GM18909 (cell line): Measurements from ENCODE around the gene AIRE.

ENCODE experiments used
- ATAC-seq: cut with Tn5 transposase; IDR thresholded peaks from one replicate; pipeline ENCODE4 v1.9.1; 2021; ENCODE audit warnings: mild to moderate bottlenecking; ENCODE audit not compliant: unreplicated experiment, poor library complexity

AIRE gene

GRCh38 chr21:44321846-44322450 is 36.3 kb downstream of the AIRE start:
- no peak for ATAC-seq

GRCh38 chr21:44322621-44323325 is 37.1 kb downstream of the AIRE start:
- ATAC-seq: no peak

GRCh38 chr21:44323591-44323990 is 37.9 kb downstream of the AIRE start:
- ATAC-seq: no peak

GRCh38 chr21:44324106-44324853 is 38.6 kb downstream of the AIRE start:
- ATAC-seq: no peak

- ATAC-seq: no peak
Observed at GRCh38 chr21:44324854-44325107, 39.1 kb downstream of the AIRE start.

GRCh38 chr21:44325386-44326271 is 40.0 kb downstream of the AIRE start:
- ATAC-seq: no peak

- no peak for ATAC-seq
Observed at GRCh38 chr21:44326272-44326647, 40.6 kb downstream of the AIRE start.

GRCh38 chr21:44326716-44327602 is 41.3 kb downstream of the AIRE start:
- ATAC-seq: no peak

GRCh38 chr21:44327603-44327974 is 41.9 kb downstream of the AIRE start:
- no peak for ATAC-seq

GRCh38 chr21:44328242-44328895 is 42.7 kb downstream of the AIRE start:
- no peak for ATAC-seq

- no peak for ATAC-seq
Observed at GRCh38 chr21:44329086-44329889, 43.6 kb downstream of the AIRE start.

- no peak for ATAC-seq
Observed at GRCh38 chr21:44329971-44330681, 44.5 kb downstream of the AIRE start.

GRCh38 chr21:44330698-44331097 is 45.0 kb downstream of the AIRE start:
- ATAC-seq: no peak

GRCh38 chr21:44331209-44331608 is 45.5 kb downstream of the AIRE start:
- no peak for ATAC-seq

GRCh38 chr21:44331650-44332307 is 46.1 kb downstream of the AIRE start:
- no peak for ATAC-seq

GRCh38 chr21:44332383-44332782 is 46.7 kb downstream of the AIRE start:
- no peak for ATAC-seq

- ATAC-seq: no peak
Observed at GRCh38 chr21:44332965-44333364, 47.3 kb downstream of the AIRE start.
